ENCODE results near the gene TSPAN33.
"Not testable (repeated sequence)": the region's sequence is repeated elsewhere in the genome, so short reads cannot be mapped to it uniquely, and the experiment has no call there.

TSPAN33 gene

GRCh38 chr7:129218514-129219062, 74.1 kb downstream of the TSPAN33 start:
- H3K4me1 Mint-ChIP-seq, result peaks cover 14% of the 10 kb centered on the region
- DNase-seq, result peak; percentile 82
- peak; percentile 84 for ATAC-seq
- H3K27me3 Mint-ChIP-seq, result peaks cover 3% of the 10 kb centered on the region
- H3K36me3 Mint-ChIP-seq (ENCODE audit: low read depth), result no peaks in the 10 kb centered on the region
- no peak overlapping the region for H3K4me3 Mint-ChIP-seq
- H3K9me3 Mint-ChIP-seq, result no peaks in the 10 kb centered on the region
- H3K27ac Mint-ChIP-seq, result no peak overlapping the region

- H3K4me1 Mint-ChIP-seq, result peaks cover 17% of the 10 kb centered on the region
- H3K36me3 Mint-ChIP-seq (ENCODE audit: low read depth); DNase-seq; H3K4me3 Mint-ChIP-seq; H3K27ac Mint-ChIP-seq; H3K27me3 Mint-ChIP-seq; ATAC-seq; H3K9me3 Mint-ChIP-seq: not testable (repeated sequence)
These were observed 74.7 kb downstream of the TSPAN33 start for GRCh38 chr7:129219166-129219565.

Data from activated naive CD8-positive, alpha-beta T cell treated with anti-CD3 and anti-CD28 coated beads, Interleukin-2, amount 50 U/mL, for 24 hours (primary cell).